AG09309 (cell line): Measurements from ENCODE around the gene SMAGP.

Experiments used
- DNase-seq: peaks from one replicate; pipeline ENCODE4 v3.0.0-alpha.2; 2010; ENCODE audit warnings: low read depth
- H3K4me3 ChIP-seq: 2 replicates; pipeline ENCODE4 v1.5.1; 2011; ENCODE audit warnings: mild to moderate bottlenecking, low read depth, low read length, moderate library complexity; ENCODE audit not compliant: control insufficient read depth
- TF ChIP-seq, protein P1 (sequence below): IDR thresholded peaks from 2 replicates; pipeline ENCODE4 v1.5.1; 2011; ENCODE audit warnings: mild to moderate bottlenecking, low read depth, low read length, inconsistent platforms; ENCODE audit not compliant: insufficient read depth, control insufficient read depth; ENCODE audit errors: missing control alignments

Gene SMAGP

DNA sequence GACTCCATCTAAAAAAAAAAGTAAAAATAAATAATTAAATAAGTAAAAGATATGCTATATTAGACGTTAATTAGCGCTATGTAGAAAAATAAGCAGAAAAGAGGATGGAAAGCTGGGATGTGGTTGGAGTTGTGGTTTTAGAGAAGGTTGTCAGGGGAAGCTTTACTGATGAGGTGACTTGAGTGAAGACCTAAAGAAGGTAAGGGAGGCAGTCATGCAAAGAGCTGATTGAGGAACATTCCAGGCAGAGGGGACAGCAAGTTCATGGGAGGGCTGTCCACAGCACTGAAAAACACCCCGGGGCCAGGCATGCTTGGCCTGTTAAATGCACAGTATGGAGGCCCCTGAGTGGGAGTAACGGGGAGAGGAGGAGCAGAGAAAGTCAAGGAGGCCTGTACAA is 15.7 kb downstream of the SMAGP start:
- TF ChIP-seq, protein P1, sequence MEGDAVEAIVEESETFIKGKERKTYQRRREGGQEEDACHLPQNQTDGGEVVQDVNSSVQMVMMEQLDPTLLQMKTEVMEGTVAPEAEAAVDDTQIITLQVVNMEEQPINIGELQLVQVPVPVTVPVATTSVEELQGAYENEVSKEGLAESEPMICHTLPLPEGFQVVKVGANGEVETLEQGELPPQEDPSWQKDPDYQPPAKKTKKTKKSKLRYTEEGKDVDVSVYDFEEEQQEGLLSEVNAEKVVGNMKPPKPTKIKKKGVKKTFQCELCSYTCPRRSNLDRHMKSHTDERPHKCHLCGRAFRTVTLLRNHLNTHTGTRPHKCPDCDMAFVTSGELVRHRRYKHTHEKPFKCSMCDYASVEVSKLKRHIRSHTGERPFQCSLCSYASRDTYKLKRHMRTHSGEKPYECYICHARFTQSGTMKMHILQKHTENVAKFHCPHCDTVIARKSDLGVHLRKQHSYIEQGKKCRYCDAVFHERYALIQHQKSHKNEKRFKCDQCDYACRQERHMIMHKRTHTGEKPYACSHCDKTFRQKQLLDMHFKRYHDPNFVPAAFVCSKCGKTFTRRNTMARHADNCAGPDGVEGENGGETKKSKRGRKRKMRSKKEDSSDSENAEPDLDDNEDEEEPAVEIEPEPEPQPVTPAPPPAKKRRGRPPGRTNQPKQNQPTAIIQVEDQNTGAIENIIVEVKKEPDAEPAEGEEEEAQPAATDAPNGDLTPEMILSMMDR, result no peak
- DNase-seq, result no peak
- H3K4me3 ChIP-seq, result no peak overlapping the region

DNA sequence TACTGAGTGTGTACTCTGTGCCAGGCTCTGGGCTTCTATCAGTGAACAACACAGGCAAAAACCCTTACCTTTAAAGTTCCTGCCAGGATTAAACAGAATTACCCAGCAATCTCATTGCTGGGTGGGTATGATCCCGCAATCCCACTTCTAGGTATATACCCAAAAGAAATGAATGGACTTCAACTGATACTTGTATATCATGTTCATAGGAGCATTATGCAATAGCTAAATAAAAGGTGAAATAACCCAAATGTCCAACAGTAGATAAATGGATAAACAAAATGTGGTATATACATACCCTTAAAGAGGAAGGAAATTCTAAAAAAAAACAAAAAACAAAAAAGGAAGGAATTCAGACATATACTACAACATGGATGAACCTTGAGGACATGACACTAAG is 16.9 kb downstream of the SMAGP start:
- H3K4me3 ChIP-seq, result no peak overlapping the region
- TF ChIP-seq, protein P1, result no peak
- DNase-seq, result no peak

DNA sequence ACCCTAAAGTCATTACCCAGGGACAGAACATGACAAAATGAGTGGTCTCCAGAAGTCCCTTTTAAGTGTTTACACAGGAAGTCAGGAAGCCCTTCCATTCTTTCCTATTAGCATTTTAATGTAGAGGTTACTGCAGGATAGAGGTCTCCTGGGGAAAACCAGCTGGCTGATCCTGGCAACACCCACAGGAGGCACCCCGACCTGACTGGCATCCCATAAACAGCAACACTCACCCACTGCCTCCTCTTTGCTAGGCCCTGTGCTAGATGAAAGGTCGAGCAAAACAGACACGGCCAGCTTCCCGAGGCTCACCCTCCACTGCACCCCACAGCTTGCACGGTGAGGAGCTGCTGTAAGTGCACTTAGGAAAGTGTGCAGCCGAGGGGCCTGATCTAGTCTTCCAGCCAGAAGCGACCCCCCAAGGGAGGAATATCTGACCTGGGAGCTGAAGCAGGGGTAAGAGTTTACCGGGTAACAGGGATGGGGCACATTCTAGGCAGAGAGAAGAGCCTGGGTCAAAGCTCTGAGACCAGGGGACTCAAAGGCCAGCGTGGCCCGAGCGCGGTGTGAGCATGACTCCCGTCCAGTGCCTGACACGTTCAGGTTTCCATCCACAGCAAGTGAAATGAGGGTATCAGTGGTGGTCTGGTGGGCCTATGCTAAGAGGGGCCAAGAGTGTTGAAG is 22.6 kb downstream of the SMAGP start:
- H3K4me3 ChIP-seq, result no peak overlapping the region
- TF ChIP-seq, protein P1, result no peak
- no peak for DNase-seq

DNA sequence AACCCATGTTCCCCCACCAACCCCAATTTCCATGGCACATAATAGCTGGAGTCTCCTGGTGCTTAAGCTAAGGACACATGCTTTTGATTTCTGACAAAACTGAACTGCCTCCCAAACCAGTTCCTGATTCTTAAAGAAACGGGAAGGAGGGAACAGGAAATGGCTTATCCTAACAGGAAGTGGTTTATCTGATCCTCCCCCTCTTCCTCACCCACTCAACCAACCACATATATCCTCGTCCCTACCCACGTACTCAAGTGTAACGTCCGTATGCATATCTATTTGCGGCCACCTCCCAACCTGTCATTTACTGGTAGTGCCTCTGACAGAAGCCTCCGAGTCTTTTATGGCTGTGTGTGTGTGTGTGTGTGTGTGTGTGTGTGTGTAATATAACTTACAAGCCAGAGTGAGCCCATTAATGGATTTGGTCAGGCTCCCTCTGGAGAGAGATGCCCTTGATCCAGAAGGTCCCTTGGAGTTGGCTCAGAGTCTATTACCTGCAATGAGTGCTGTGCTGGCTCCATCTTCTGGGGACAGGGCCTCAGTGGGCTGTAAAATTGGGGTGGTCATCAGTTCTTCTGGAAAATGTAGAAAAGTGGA is 23.9 kb downstream of the SMAGP start:
- no peak for DNase-seq
- H3K4me3 ChIP-seq, result no peak overlapping the region
- TF ChIP-seq, protein P1, result no peak

DNA sequence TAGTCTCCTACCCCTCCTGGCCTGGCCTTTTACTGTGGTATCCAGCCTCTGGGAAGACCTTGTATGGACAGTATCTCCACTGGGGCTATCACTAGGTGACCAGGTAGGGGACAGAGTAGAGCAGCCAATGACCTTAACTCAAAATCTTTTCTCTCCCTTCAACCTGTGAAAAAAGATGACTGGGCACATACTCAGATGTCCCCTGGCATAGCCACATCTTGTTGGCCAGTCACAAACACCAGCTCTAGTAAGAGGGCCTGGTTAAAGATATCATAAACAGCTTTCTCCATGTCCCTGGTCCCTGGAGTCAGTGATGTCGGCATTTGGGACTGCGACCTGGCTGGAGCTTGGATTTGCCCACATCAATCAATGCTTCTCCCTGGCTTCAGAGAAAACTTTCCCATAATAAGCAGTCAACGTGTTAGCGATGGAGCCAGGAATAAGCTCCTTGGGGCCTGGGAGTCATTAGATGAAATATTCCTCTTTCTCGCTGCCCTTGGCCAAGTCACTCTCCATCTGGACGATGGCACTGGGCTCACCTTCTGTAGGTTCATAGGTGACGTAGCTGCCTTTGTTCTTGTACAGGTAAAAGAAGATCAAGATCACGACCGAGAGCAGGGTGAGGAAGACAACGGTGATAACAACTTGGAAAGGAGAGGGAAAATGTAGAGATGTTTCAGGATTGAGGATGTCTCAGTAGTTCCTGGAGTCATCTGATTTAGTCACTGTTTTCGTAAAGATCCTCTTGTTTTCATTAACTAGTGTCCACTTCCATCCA is 24.6 kb downstream of the SMAGP start:
- TF ChIP-seq, protein P1, result no peak
- no peak overlapping the region for H3K4me3 ChIP-seq

DNA sequence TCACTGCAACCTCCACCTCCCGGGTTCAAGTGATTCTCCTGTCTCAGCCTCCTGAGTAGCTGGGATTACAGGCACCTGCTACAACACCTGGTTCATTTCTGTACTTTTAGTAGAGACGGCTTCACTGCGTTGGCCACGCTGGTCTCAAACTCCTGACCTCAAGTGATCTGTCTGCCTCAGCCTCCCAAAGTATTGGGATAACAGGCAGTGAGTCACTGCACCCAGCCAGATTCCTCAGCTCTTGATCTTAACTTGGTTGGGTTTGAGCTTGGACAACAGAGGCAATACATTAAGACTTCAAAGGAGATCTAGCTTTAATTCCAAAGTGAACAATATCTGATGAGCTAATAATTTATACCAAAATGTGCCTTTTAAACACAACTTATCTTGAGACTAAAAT is 25.9 kb downstream of the SMAGP start:
- no peak for DNase-seq
- H3K4me3 ChIP-seq, result no peak overlapping the region
- TF ChIP-seq, protein P1, result no peak

More for the DNA sequence above, 24.6 kb downstream of the SMAGP start:
- no peak for DNase-seq
